Fibroblast of lung (primary cell): ENCODE data around the gene KDM3A. TPM values are rescaled to one million over a fixed set of nuclear protein-coding genes. Genes with fewer than 3 reads are reported as not detected.

Source experiments
- DNase-seq, 2 donors: peaks; one replicate each; pipeline versions ENCODE4 v3.0.0 to v3.0.0-alpha.2; 2010; ENCODE audit warnings: low read depth in 2 of 2
- H2AFZ ChIP-seq: 2 replicates; pipeline ENCODE4 v1.5.1; 2012; ENCODE audit warnings: low read length, control low read depth, inconsistent platforms
- H3K27ac ChIP-seq: 2 replicates; pipeline ENCODE4 v1.5.1; 2011; ENCODE audit warnings: low read length, control low read depth; ENCODE audit not compliant: insufficient read depth
- H3K27me3 ChIP-seq: 2 replicates; pipeline ENCODE4 v1.5.1; 2011; ENCODE audit warnings: mild to moderate bottlenecking, low read length; ENCODE audit not compliant: control insufficient read depth, insufficient read depth
- H3K36me3 ChIP-seq: 2 replicates; pipeline ENCODE4 v1.5.1; 2011; ENCODE audit warnings: low read length; ENCODE audit not compliant: control insufficient read depth, insufficient read depth
- H3K4me1 ChIP-seq: 2 replicates; pipeline ENCODE4 v1.5.1; 2011; ENCODE audit warnings: low read length; ENCODE audit not compliant: control insufficient read depth, insufficient read depth; ENCODE audit errors: extremely low read depth
- H3K4me2 ChIP-seq: 2 replicates; pipeline ENCODE4 v1.5.1; 2011; ENCODE audit warnings: low read length, control low read depth; ENCODE audit not compliant: insufficient read depth; ENCODE audit errors: extremely low read depth
- H3K4me3 ChIP-seq, 4 experiments: fragments of 200-600 bp in 1 of 4; sonication (generic) in 1 of 4; replicated peaks in 1 of 4; 2 replicates each; pipeline ENCODE4 v1.5.1; 2011 to 2016; ENCODE audit warnings: low read length in 4 of 4, low read depth in 3 of 4, mild to moderate bottlenecking in 3 of 4, control low read depth in 2 of 4, inconsistent platforms in 1 of 4, mixed read lengths in 1 of 4; ENCODE audit not compliant: insufficient read depth in 1 of 4; ENCODE audit errors: control extremely low read depth in 1 of 4
- H3K79me2 ChIP-seq: 2 replicates; pipeline ENCODE4 v1.5.1; 2012; ENCODE audit warnings: mild to moderate bottlenecking, low read length, inconsistent platforms; ENCODE audit not compliant: control insufficient read depth, insufficient read depth
- H3K9ac ChIP-seq: 2 replicates; pipeline ENCODE4 v1.5.1; 2011; ENCODE audit warnings: mild to moderate bottlenecking, low read length, control low read depth; ENCODE audit not compliant: insufficient read depth
- H3K9me3 ChIP-seq: 2 replicates; pipeline ENCODE4 v1.5.1; 2012; ENCODE audit warnings: low read depth, low read length; ENCODE audit not compliant: control insufficient read depth, insufficient read depth
- H4K20me1 ChIP-seq: 2 replicates; pipeline ENCODE4 v1.5.1; 2011; ENCODE audit warnings: low read length; ENCODE audit not compliant: control insufficient read depth, insufficient read depth; ENCODE audit errors: extremely low read depth
- CTCF ChIP-seq, 2 donors: IDR thresholded peaks in 1 of 2; conservative IDR thresholded peaks in 1 of 2; 1 replicate in 1 of 2; 2 replicates in 1 of 2; pipeline ENCODE4 v1.5.1; 2011 to 2012; ENCODE audit warnings: low read length in 2 of 2, control low read depth in 1 of 2, inconsistent platforms in 1 of 2, low read depth in 1 of 2, mild to moderate bottlenecking in 1 of 2
- EZH2 ChIP-seq: IDR thresholded peaks from 2 replicates; pipeline ENCODE4 v1.5.1; 2012; ENCODE audit warnings: low read length, control low read depth, mild to moderate bottlenecking; ENCODE audit errors: missing control alignments
- polyA plus RNA-seq, 2 donors: library from polyadenylated mRNA; depleted of rRNA in 1 of 2; stranded (reverse) in 1 of 2; unstranded in 1 of 2; fragments of >200 nt; gene quantifications; 2 replicates each; pipeline ENCODE4 v1.2.1, GENCODE V29; 2011 to 2012; ENCODE audit warnings: missing spikeins in 1 of 2
- total RNA-seq: library from RNA; depleted of rRNA; stranded (reverse); fragments of >200 nt; gene quantifications from 2 replicates; pipeline ENCODE4 v1.2.1, GENCODE V29; 2014

Gene KDM3A
- total and polyA plus RNA-seq, 2 donors (not counting 1 experiment from before 2014, with no cell fraction given) = 20.5 to 26.0 TPM

- Histone ChIP-seq H3K4me1 (no peaks in the 10 kb centered on the region), H3K4me2 (no peak overlapping the region), H3K27me3 (peaks cover 3% of the 10 kb centered on the region), H3K9ac (no peak overlapping the region), H3K27ac (no peak overlapping the region), H3K79me2 (no peaks in the 10 kb centered on the region), H4K20me1 (no peaks in the 10 kb centered on the region), H2AFZ (no peak overlapping the region), H3K4me3 (no peak overlapping the region), H3K9me3 (no peaks in the 10 kb centered on the region), H3K36me3 (no peaks in the 10 kb centered on the region)
- DNase-seq = no peak
- TF ChIP-seq CTCF (conservative IDR thresholded peaks at IDR 0.05 in 1 of 2, IDR thresholded peaks at IDR 0.05 in 1 of 2; ENCODE audit: low read depth in 1 of 2, low read length in 2 of 2) (no peak), EZH2 (no peak)
These were observed 29.8 kb upstream of the KDM3A start for GRCh38 chr2:86411396-86411795.

GRCh38 chr2:86412007-86412406, 29.2 kb upstream of the KDM3A start:
- Histone ChIP-seq H2AFZ (no peak overlapping the region), H3K36me3 (no peaks in the 10 kb centered on the region), H3K27ac (no peak overlapping the region), H3K27me3 (peaks cover 3% of the 10 kb centered on the region), H3K9me3 (no peaks in the 10 kb centered on the region), H3K79me2 (no peaks in the 10 kb centered on the region), H3K9ac (no peak overlapping the region), H3K4me1 (no peaks in the 10 kb centered on the region), H3K4me2 (no peak overlapping the region), H4K20me1 (no peaks in the 10 kb centered on the region), H3K4me3 (no peak overlapping the region)
- TF ChIP-seq EZH2 = no peak
- TF ChIP-seq CTCF (conservative IDR thresholded peaks at IDR 0.05 in 1 of 2, IDR thresholded peaks at IDR 0.05 in 1 of 2; ENCODE audit: low read depth in 1 of 2, low read length in 2 of 2) = no peak
- DNase-seq = no peak

- no peaks in the 10 kb centered on the region for H3K9me3 ChIP-seq
- DNase-seq = no peak
- peak overlapping the region in 1 of 4 experiments; percentile 9 for H3K4me3 ChIP-seq
- no peak overlapping the region for H2AFZ ChIP-seq
- H3K36me3 ChIP-seq = no peaks in the 10 kb centered on the region
- H3K4me2 ChIP-seq = no peak overlapping the region
- no peaks in the 10 kb centered on the region for H4K20me1 ChIP-seq
- H3K79me2 ChIP-seq = no peaks in the 10 kb centered on the region
- no peaks in the 10 kb centered on the region for H3K4me1 ChIP-seq
- TF ChIP-seq EZH2 = peak; percentile 64
- no peak for TF ChIP-seq CTCF (conservative IDR thresholded peaks at IDR 0.05 in 1 of 2, IDR thresholded peaks at IDR 0.05 in 1 of 2; ENCODE audit: low read depth in 1 of 2, low read length in 2 of 2)
- no peak overlapping the region for H3K27ac ChIP-seq
- H3K27me3 ChIP-seq = peaks cover 3% of the 10 kb centered on the region
- H3K9ac ChIP-seq = no peak overlapping the region
These were observed 27.7 kb upstream of the KDM3A start for GRCh38 chr2:86413296-86414094.
